Left ventricle myocardium inferior (tissue), 1 donor: Measurements from ENCODE around the gene SEC14L3. TPM values are rescaled to one million over a fixed set of nuclear protein-coding genes. Genes with fewer than 3 reads are reported as not detected.

Experiments
- DNase-seq: peaks from one replicate; pipeline ENCODE4 v3.0.0-alpha.2; 2020
- H3K27ac ChIP-seq: fragments of 200-600 bp; replicated peaks from 2 replicates; pipeline ENCODE4 v1.8.0; 2021
- H3K27me3 ChIP-seq: fragments of 200-600 bp; 2 replicates; pipeline ENCODE4 v1.8.0; 2021; ENCODE audit warnings: low read depth
- H3K36me3 ChIP-seq: fragments of 200-600 bp; 2 replicates; pipeline ENCODE4 v1.8.0; 2021
- H3K4me1 ChIP-seq: fragments of 200-600 bp; 2 replicates; pipeline ENCODE4 v1.8.0; 2021
- H3K4me3 ChIP-seq: fragments of 200-600 bp; 2 replicates; pipeline ENCODE4 v1.8.0; 2021; ENCODE audit warnings: mild to moderate bottlenecking, moderate library complexity
- H3K9me3 ChIP-seq: fragments of 200-600 bp; replicated peaks from 2 replicates; pipeline ENCODE4 v1.8.0; 2021
- intact Hi-C: fragments of 100-400 bp; cut with micrococcal nuclease; formaldehyde crosslinking; loops from one replicate; pipeline ENCODE4 v1.11.0; 2022
- total RNA-seq: library from RNA; stranded (reverse); fragmentation: NEBNext Ultra II Directional; extraction: Animal tissue kit (Norgen Biotek cat#: 25700); gene quantifications from one replicate; pipeline ENCODE4 v1.2.1, GENCODE V29; 2021
- TF ChIP-seq, protein P1 (sequence below): fragments of 200-600 bp; IDR thresholded peaks from 2 replicates; pipeline ENCODE4 v1.8.0; 2021; ENCODE audit warnings: antibody characterized with exemption, mild to moderate bottlenecking, borderline replicate concordance
- donor health status: DM: no; HTN: yes; CAD: no; lungs with severe emphysema.

Gene SEC14L3
- total RNA-seq, 1 donor from 2014 or later, result not detected

DNA sequence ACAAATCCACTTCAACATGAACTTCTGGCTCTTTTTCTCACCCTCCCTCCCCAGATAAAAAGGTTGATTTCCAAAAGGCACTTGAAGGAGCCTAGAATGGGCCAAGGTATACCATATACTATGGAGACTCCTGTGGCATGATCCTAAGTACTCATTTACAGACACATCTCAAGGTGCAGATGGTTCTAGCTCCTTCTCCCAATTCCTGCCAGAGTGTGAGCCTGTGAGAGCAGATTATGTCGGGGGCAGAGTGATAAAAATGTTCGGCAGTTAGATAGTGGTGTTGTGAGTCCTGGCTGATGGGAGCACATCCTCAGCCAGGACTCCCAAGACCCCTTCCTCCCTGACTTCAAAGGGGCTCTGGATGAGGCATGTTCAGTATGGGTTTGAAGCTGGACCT is 8.2 kb upstream of the SEC14L3 start:
- Histone ChIP-seq H3K4me3 (no peak overlapping the region), H3K4me1 (no peaks in the 10 kb centered on the region), H3K27ac (no peak overlapping the region), H3K27me3 (peaks cover 32% of the 10 kb centered on the region), H3K36me3 (no peaks in the 10 kb centered on the region), H3K9me3 (no peaks in the 10 kb centered on the region)
- intact Hi-C loops, result no loop called here
- TF ChIP-seq, protein P1, sequence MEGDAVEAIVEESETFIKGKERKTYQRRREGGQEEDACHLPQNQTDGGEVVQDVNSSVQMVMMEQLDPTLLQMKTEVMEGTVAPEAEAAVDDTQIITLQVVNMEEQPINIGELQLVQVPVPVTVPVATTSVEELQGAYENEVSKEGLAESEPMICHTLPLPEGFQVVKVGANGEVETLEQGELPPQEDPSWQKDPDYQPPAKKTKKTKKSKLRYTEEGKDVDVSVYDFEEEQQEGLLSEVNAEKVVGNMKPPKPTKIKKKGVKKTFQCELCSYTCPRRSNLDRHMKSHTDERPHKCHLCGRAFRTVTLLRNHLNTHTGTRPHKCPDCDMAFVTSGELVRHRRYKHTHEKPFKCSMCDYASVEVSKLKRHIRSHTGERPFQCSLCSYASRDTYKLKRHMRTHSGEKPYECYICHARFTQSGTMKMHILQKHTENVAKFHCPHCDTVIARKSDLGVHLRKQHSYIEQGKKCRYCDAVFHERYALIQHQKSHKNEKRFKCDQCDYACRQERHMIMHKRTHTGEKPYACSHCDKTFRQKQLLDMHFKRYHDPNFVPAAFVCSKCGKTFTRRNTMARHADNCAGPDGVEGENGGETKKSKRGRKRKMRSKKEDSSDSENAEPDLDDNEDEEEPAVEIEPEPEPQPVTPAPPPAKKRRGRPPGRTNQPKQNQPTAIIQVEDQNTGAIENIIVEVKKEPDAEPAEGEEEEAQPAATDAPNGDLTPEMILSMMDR, result no peak
- no peak for DNase-seq

DNA sequence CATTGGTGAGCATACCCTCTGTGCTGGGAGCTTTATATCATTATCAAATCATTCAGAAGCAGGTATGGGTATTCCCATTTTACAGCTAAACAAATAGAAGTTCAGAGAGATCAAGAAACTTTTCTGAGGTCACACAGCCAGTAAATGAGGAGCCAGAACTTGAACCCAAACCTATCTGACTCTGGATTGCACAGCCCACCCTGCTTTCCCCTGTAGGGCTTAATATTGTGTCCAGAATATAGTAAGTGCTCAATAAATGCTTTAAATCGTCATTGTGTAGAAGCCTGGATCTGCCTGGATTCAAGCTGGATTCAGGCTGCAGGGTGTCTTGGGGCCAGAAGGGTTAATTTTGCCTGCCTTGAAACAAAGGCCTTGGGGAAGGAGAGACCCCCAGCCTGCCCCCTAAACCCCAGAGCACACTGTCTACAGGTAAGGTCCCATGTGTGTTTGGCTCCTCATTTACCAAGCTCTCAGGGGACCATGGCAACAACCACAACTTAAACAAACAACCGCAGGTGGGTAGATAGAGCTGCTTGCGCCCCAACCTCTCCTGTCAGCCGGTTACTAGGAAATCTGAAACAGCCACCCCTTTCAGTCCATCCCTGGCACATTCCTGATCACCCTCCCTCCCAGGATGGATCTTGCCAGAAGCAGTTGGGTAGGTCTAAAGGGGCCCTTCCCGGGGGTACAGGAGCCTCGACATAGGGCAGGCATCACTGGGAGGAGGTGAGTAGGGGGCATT is 3.0 kb upstream of the SEC14L3 start:
- H3K4me3 ChIP-seq, result no peak overlapping the region
- H3K27me3 ChIP-seq, result peaks cover 74% of the 10 kb centered on the region
- H3K9me3 ChIP-seq, result no peaks in the 10 kb centered on the region
- DNase-seq, result no peak
- no peaks in the 10 kb centered on the region for H3K4me1 ChIP-seq
- H3K27ac ChIP-seq, result no peak overlapping the region
- intact Hi-C loops, result no loop called here
- H3K36me3 ChIP-seq, result no peaks in the 10 kb centered on the region
- TF ChIP-seq, protein P1, result no peak

DNA sequence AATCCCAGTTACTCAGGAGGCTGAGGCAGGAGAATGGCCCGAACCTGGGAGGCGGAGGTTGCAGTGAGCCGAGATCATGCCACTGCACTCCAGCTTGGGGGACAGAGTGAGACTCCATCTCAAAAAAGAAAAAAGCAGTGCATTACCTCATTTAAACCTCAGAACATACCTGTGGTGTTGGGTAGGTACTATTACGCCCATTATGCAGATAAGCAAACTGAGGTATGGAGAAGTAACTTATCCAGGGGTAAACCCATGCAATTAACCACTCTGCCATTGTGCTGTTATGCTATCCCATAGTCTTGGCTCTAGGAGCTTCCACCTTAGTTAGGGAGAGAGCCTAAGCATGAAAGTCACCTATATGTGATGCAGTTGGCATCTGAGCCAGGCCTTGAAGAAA is 2.3 kb upstream of the SEC14L3 start:
- Histone ChIP-seq H3K36me3 (no peaks in the 10 kb centered on the region), H3K27me3 (peaks cover 81% of the 10 kb centered on the region), H3K4me3 (no peak overlapping the region), H3K4me1 (no peaks in the 10 kb centered on the region), H3K9me3 (no peaks in the 10 kb centered on the region), H3K27ac (no peak overlapping the region)
- intact Hi-C loops, result no loop called here
- TF ChIP-seq, protein P1, result no peak
- DNase-seq, result no peak

DNA sequence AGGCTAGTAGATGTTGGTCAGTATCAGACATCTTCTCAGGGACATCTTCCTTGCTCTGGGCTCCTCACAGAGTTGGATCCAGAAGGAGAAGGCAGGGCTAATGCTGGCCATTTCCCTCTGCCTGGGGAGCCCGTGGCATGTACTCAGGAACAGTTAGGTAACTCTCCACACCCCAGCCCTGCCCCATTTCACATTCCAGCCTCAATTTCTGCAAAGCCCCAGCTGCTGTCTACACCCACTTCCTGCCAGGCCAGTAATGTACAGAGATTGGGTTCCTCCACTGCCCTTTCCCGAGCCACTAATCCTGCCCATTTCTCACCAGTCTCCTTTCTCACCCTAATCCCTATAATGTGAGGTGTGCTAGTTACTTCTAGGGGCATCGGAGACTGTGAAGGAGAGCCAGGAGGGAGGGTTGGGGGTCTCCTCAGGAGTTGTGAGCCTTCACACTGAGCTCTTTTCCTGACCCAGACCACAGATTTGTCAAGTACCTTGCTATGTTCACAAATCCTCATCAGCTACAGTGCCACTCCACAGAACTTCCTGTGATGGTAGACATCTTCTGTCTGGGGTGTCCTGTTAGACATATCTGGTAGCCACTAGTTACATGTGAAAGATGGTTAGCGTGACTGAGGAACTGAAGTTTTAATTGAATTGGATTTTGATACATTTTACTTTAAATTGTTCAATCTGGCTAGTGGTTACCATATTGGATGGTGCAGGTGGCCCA is 1.3 kb upstream of the SEC14L3 start:
- DNase-seq, result no peak
- TF ChIP-seq, protein P1, result no peak
- intact Hi-C loops, result no loop called here
- Histone ChIP-seq H3K4me3 (no peak overlapping the region), H3K27me3 (peaks cover 90% of the 10 kb centered on the region), H3K9me3 (no peaks in the 10 kb centered on the region), H3K27ac (no peak overlapping the region), H3K36me3 (no peaks in the 10 kb centered on the region), H3K4me1 (no peaks in the 10 kb centered on the region)

DNA sequence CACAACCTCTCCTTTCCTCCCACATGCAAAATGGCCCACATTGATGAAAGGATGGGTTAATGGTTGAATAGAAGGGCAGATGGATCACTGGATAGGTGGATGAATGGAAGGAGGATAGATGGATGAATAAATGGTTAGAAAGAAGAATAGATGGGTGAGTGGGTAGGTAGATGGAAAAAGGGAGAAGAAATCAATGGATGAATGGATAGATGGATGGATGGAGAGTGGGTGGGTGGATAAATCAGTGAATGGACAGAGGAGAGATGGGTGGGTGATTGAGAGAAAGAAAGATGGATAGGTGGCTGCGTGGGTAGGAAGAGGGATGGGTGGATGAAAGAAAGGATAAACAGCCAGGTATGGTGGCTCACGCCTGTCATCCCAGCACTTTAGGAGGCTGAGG is 1.2 kb downstream of the SEC14L3 start:
- Histone ChIP-seq H3K36me3 (no peaks in the 10 kb centered on the region), H3K9me3 (no peaks in the 10 kb centered on the region), H3K27ac (no peak overlapping the region), H3K4me3 (no peak overlapping the region), H3K27me3 (peaks cover 71% of the 10 kb centered on the region), H3K4me1 (no peaks in the 10 kb centered on the region)
- TF ChIP-seq, protein P1, result no peak
- no peak for DNase-seq
- intact Hi-C loops, result no loop called here
